ENCODE data around the gene RYR3. TPM values are rescaled to one million over a fixed set of nuclear protein-coding genes. Genes with fewer than 3 reads are reported as not detected.
A peak's percentile ranks its signal among the peaks of the same experiment; 100 is the strongest.

Gene RYR3
- total RNA-seq, 1 donor from 2014 or later: under 0.01 TPM

DNA sequence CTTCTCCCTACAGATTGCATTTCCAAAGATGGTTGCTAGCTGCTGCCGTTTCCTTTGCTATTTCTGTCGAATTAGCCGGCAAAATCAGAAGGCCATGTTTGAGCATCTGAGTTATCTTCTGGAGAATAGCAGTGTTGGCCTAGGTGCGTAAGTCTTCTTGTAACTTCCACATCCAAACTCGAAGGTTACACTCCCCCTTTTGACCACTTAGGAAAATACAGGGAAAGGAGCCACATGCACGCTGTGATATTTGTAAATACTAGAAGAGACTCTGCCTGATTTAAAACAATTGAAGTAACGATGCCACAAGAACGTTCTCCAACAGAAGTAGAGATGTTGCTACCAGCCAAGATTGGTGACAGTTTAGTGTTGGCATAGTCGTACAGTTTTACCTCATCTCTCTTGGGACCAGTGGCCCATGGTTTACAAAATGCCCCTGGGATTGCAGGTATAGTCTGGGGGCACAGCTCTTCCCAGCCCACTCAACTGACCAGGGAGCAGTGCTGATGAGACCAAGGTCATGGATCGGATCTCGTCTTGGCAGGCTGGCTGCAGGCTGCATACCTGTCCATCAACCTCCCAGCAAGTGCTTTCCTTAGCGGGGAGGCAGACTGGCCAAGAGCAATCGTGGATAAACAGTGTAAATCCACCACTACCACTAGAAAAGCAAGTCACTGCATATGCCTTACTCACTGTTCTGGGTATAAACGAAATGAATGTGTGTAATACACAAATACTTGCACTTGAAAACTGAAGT lies 389.1 kb downstream of the RYR3 start:
- DNase-seq (ENCODE audit: low read depth, low spot score): no peak

GRCh38 chr15:33700695-33701303 lies 390.0 kb downstream of the RYR3 start:
- peak; percentile 57 for DNase-seq (ENCODE audit: low read depth, low spot score)

DNA sequence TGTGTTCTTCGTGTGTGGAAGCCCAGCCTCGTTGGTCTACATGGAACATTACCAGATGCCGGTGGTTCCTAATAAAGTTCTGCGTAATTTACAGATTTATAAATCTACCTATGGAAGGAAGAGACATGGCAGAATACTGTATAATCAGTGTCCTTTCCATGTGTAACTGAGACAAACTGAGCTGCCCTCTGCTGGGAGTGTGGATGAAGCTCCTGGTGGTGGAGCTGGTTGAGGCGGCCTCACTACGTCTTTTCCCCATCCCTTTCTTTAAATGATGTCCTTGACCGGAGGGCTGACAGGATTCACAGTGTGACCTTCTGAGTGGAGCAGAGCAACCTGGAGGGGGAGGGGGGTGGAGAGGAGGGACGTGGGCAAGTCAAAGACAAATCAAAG lies 390.5 kb downstream of the RYR3 start:
- no peak for DNase-seq (ENCODE audit: low read depth, low spot score)

GRCh38 chr15:33706173-33706572 lies 395.4 kb downstream of the RYR3 start:
- no peak for DNase-seq (ENCODE audit: low read depth, low spot score)

GRCh38 chr15:33710748-33711147 lies 400.0 kb downstream of the RYR3 start:
- no peak for DNase-seq (ENCODE audit: low read depth, low spot score)

DNA sequence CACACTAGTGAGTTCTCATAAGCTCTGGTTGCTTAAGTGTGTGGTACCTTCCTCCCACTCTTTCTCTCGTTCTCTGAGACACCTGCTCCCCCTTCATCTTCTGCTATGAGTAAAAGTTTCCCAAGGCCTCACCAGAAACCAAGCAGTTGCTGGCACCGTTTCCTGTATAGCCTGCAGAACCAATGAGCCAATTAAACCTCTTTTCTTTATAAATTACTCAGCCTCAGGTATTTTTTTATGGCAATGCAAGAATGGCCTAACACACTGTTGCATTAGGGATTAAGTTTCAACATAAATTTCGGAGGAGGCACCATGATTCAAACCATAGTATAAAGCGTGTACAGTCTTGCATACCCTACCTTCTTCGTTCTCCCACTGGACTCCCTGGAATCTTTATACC lies 405.3 kb downstream of the RYR3 start:
- no peak for DNase-seq (ENCODE audit: low read depth, low spot score)

DNA sequence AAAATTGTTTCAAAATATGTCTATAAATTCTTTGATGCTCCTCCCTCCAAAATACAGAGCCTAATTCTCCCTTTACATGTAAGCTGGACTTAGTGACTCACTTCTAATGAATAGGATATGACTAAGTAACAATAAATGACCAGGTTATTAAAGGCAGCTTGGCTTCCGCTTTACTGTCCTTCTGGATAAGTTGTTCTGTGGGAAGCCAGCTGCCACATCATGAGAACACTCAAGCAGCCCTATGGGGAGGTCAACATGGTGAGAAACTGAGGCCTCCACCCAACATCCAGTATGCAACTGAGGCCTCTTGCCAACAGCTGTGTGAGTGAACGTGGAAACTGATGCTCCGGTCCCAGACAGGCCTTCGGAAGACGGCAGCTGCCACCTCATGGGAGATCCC lies 410.2 kb downstream of the RYR3 start:
- peak; percentile 88 for DNase-seq (ENCODE audit: low read depth, low spot score)

GRCh38 chr15:33722005-33722672 lies 411.4 kb downstream of the RYR3 start:
- DNase-seq (ENCODE audit: low read depth, low spot score): peak; percentile 73

DNA sequence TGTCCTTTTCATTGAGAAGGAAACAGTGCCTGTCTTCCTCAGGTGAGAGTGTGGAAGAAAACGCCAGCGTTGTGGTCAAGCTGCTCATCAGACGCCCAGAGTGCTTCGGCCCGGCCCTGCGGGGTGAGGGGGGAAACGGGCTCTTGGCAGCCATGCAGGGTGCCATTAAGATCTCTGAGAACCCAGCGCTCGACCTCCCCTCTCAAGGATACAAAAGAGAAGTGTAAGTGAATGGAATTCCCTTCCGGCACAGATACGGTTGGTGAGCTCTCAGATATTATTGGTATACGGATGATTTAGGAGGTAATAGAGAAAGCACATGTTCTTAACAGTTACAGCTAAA lies 411.9 kb downstream of the RYR3 start:
- no peak for DNase-seq (ENCODE audit: low read depth, low spot score)

- peak; percentile 58 for DNase-seq (ENCODE audit: low read depth, low spot score)
Observed at GRCh38 chr15:33724321-33725036, 413.7 kb downstream of the RYR3 start.

DNA sequence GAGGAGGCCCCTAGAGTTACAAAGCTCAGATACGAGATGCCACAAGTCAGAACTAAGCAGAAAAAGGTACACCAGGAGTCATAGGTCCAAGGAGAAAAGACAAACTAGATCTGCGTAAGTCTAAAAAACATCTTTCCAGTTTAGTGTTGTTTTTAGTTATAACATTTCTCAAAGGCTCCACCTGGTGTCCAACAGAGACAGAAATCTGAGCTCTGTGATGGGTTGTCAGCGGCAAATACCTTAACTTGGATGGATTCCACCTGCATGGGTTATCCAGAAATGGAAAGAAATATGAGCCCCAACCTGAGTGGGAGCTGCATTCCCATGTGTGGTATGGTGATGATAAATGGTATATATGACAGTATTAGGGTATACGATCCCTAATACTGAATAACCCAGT lies 418.9 kb downstream of the RYR3 start:
- DNase-seq (ENCODE audit: low read depth, low spot score): no peak

- no peak for DNase-seq (ENCODE audit: low read depth, low spot score)
Observed at GRCh38 chr15:33730815-33731214, 420.0 kb downstream of the RYR3 start.

DNA sequence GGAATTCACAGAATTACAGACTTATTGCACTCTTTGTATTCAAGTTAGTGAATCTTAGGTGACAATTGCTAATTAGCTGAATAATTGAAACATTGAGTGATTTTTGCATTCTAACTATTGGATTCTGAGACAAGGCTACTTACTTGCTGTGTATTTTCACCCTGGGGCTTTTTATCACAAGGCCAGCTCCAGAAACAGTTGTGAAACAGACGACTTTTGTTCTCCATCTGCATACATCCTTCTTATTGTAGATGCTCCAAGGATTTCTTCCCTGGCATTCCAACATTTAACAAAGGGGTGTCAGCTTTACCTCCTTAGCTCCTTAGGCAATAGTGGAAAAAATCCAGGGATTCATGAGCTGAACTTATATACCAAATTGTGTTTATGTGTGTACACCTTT lies 424.4 kb downstream of the RYR3 start:
- DNase-seq (ENCODE audit: low read depth, low spot score): no peak

GRCh38 chr15:33735637-33736247 lies 425.0 kb downstream of the RYR3 start:
- DNase-seq (ENCODE audit: low read depth, low spot score): no peak

GRCh38 chr15:33737687-33738601 lies 427.2 kb downstream of the RYR3 start:
- no peak for DNase-seq (ENCODE audit: low read depth, low spot score)

- no peak for DNase-seq (ENCODE audit: low read depth, low spot score)
Observed at GRCh38 chr15:33738941-33739664, 428.3 kb downstream of the RYR3 start.

DNA sequence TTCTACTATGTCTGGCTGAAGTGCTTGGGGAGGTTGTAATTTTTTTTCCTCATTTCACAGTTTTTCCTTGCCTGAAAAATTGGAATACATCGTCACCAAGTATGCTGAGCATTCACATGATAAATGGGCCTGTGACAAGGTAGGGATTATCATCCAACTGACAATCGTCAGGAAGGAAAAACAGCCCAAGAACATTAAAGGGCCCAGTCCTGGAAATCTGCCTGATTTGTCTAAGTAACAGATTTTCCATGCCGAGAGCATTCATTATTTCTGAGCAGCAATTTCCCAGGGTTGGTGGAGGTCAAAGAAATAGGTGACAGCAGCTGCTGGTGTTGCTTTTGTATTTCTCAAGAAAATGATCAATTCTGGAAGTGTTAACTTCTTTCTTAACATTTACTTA lies 431.5 kb downstream of the RYR3 start:
- DNase-seq (ENCODE audit: low read depth, low spot score): no peak

- no peak for DNase-seq (ENCODE audit: low read depth, low spot score)
Observed at GRCh38 chr15:33742800-33743199, 432.0 kb downstream of the RYR3 start.

GRCh38 chr15:33746203-33746602 lies 435.4 kb downstream of the RYR3 start:
- DNase-seq (ENCODE audit: low read depth, low spot score): no peak

DNA sequence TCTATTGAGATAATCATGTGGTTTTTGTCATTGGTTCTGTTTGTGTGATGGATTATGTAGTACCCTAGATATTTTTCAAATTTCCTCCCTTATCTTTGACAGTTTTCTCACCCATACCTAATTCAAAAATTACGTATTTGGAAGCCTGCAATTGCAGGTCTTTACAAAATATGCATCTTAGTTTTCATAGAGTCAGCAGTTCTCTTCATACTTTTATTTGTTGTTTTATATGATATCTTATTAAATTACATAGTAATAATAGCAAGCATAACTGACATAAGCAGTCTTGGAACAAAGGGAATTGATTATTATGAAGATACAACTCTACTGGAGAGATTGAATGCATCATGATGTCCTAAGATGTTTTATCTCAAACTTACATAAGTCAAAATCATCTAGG lies 442.2 kb downstream of the RYR3 start:
- no peak for DNase-seq (ENCODE audit: low read depth, low spot score)
